ENCODE measurements around the gene AEBP1.

DNA sequence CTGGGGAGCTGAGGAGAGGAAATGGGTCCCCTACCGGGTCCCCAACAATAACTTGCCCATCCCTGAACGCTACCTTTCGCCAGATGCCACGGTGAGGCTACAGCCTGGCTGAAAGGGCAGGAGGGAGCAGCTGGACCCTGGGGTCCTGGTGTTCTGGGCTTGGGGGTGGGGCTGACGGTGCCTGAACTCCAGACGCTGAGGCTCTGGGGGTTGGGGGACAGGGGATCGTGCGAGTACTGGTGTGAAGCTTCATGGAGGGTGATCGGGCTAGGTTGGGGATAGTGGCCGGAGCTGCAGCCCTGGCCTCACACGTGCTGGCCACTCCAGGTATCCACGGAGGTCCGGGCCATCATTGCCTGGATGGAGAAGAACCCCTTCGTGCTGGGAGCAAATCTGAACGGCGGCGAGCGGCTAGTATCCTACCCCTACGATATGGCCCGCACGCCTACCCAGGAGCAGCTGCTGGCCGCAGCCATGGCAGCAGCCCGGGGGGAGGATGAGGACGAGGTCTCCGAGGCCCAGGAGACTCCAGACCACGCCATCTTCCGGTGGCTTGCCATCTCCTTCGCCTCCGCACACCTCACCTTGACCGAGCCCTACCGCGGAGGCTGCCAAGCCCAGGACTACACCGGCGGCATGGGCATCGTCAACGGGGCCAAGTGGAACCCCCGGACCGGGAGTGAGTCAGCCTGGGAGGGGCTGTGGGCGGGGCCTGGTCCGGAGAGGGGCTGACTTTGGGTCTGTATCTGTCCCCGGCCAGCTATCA, 8.3 kb downstream of the AEBP1 start:
- TF ChIP-seq GATA2 (IDR thresholded peaks at IDR 0.05; ENCODE audit: low read depth, low read length) (no peak), GATA3 (IDR thresholded peaks at IDR 0.05; ENCODE audit: low read depth, low read length) (no peak)

Measured in SH-SY5Y (cell line).